Mammary epithelial cell (primary cell): ENCODE measurements around the gene ATP5ME.

Experiments
- EZH2 ChIP-seq: IDR thresholded peaks from 2 replicates; pipeline ENCODE4 v1.6.1; 2012; ENCODE audit warnings: low read length, inconsistent platforms, borderline replicate concordance
- TF ChIP-seq, protein P1 (sequence below), 2 donors: IDR thresholded peaks in 1 of 2; conservative IDR thresholded peaks in 1 of 2; 2 replicates each; pipeline ENCODE4 v1.5.1; 2011 to 2012; ENCODE audit warnings: inconsistent platforms in 2 of 2, low read length in 2 of 2, mild to moderate bottlenecking in 2 of 2, control low read depth in 1 of 2, low read depth in 1 of 2; ENCODE audit not compliant: insufficient read depth in 1 of 2; ENCODE audit errors: extremely low read depth in 1 of 2

GRCh38 chr4:675036-675882 is 1.2 kb upstream of the ATP5ME start:
- TF ChIP-seq, protein P1, sequence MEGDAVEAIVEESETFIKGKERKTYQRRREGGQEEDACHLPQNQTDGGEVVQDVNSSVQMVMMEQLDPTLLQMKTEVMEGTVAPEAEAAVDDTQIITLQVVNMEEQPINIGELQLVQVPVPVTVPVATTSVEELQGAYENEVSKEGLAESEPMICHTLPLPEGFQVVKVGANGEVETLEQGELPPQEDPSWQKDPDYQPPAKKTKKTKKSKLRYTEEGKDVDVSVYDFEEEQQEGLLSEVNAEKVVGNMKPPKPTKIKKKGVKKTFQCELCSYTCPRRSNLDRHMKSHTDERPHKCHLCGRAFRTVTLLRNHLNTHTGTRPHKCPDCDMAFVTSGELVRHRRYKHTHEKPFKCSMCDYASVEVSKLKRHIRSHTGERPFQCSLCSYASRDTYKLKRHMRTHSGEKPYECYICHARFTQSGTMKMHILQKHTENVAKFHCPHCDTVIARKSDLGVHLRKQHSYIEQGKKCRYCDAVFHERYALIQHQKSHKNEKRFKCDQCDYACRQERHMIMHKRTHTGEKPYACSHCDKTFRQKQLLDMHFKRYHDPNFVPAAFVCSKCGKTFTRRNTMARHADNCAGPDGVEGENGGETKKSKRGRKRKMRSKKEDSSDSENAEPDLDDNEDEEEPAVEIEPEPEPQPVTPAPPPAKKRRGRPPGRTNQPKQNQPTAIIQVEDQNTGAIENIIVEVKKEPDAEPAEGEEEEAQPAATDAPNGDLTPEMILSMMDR (conservative IDR thresholded peaks at IDR 0.05 in 1 of 2, IDR thresholded peaks at IDR 0.05 in 1 of 2; ENCODE audit: extremely low read depth in 1 of 2, insufficient read depth in 1 of 2, low read depth in 1 of 2, low read length in 2 of 2) = no peak
- TF ChIP-seq EZH2 = no peak
